SJSA1 (cell line): ENCODE data around the gene NKTR. TPM values are rescaled to one million over a fixed set of nuclear protein-coding genes. Genes with fewer than 3 reads are reported as not detected.

Experiments used
- DNase-seq, 2 experiments: peaks; one replicate each; pipeline ENCODE4 v3.0.0-alpha.2; 2015 to 2020; ENCODE audit warnings: low spot score in 2 of 2, low read depth in 1 of 2
- H3K27ac ChIP-seq: fragments of 250-450 bp; sonication (Bioruptor Pico); 2 replicates; pipeline ENCODE4 v1.5.1; 2020; ENCODE audit warnings: mild to moderate bottlenecking, moderate library complexity
- H3K27me3 ChIP-seq: fragments of 250-450 bp; sonication (Bioruptor Pico); replicated peaks from 2 replicates; pipeline ENCODE4 v1.5.1; 2020; ENCODE audit warnings: mild to moderate bottlenecking, moderate library complexity
- H3K36me3 ChIP-seq: fragments of 250-450 bp; sonication (Bioruptor Pico); 2 replicates; pipeline ENCODE4 v1.5.1; 2020; ENCODE audit warnings: mild to moderate bottlenecking
- H3K4me1 ChIP-seq: fragments of 250-450 bp; sonication (Bioruptor Pico); replicated peaks from 2 replicates; pipeline ENCODE4 v1.6.1; 2021; ENCODE audit warnings: mild to moderate bottlenecking
- H3K4me3 ChIP-seq: fragments of 250-450 bp; sonication (Bioruptor Pico); 2 replicates; pipeline ENCODE4 v1.5.1; 2020; ENCODE audit warnings: mild to moderate bottlenecking
- H3K9me3 ChIP-seq: fragments of 250-450 bp; sonication (Bioruptor Pico); replicated peaks from 2 replicates; pipeline ENCODE4 v1.5.1; 2020; ENCODE audit warnings: mild to moderate bottlenecking
- total RNA-seq: library from RNA; depleted of rRNA; stranded (reverse); fragments of >200 nt; shearing (Covaris generic); gene quantifications from 2 replicates; pipeline ENCODE4 v1.2.3, GENCODE V29; 2014

The NKTR gene
- total RNA-seq, 1 experiment from 2014 or later, result 33.7 TPM

DNA sequence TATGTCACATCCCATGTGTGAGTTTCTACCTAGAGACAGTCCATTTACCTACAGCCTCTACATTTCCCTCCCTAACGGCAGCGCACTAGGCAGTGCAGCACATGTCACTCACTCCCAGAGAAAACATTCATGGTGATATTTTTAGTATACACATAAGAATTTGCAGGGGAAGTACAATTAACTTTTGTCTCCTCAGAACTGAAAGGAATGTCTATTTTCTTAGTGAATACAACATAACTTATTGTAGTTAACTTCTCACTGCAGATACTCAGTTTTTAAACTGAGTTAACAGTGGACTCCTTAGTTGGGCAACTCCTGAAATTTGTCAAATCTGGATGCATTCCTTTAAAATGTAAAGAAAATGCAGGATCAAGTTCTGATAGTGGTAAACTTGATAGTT, 48.5 kb downstream of the NKTR start:
- Histone ChIP-seq H3K4me1 (peaks cover 38% of the 10 kb centered on the region), H3K4me3 (no peak overlapping the region), H3K27ac (no peak overlapping the region), H3K27me3 (no peaks in the 10 kb centered on the region), H3K36me3 (peaks cover 64% of the 10 kb centered on the region), H3K9me3 (no peaks in the 10 kb centered on the region)
- DNase-seq, result no peak

DNA sequence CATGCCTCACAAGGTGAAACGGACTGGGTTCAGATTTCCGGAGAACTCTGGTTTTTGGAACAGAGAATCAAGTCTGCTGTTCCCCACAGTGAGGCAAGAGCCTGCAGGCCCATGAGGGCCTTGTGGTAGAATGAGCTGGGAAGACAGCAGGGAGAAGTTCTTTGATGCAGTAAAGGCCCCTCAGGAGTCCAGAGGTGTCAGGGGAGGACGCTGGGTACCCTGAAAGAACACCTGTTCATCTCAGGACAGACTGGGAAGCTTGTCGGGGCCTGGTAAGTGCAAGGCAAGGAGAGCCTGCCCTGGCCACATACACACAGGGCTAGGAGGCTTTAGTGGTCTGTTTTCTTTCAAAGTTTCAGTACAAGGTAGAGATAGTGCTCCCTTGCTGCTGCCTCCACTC, 49.3 kb downstream of the NKTR start:
- Histone ChIP-seq H3K9me3 (no peaks in the 10 kb centered on the region), H3K4me1 (peaks cover 42% of the 10 kb centered on the region), H3K4me3 (no peak overlapping the region), H3K27me3 (no peaks in the 10 kb centered on the region), H3K27ac (no peak overlapping the region), H3K36me3 (peaks cover 59% of the 10 kb centered on the region)
- no peak for DNase-seq

DNA sequence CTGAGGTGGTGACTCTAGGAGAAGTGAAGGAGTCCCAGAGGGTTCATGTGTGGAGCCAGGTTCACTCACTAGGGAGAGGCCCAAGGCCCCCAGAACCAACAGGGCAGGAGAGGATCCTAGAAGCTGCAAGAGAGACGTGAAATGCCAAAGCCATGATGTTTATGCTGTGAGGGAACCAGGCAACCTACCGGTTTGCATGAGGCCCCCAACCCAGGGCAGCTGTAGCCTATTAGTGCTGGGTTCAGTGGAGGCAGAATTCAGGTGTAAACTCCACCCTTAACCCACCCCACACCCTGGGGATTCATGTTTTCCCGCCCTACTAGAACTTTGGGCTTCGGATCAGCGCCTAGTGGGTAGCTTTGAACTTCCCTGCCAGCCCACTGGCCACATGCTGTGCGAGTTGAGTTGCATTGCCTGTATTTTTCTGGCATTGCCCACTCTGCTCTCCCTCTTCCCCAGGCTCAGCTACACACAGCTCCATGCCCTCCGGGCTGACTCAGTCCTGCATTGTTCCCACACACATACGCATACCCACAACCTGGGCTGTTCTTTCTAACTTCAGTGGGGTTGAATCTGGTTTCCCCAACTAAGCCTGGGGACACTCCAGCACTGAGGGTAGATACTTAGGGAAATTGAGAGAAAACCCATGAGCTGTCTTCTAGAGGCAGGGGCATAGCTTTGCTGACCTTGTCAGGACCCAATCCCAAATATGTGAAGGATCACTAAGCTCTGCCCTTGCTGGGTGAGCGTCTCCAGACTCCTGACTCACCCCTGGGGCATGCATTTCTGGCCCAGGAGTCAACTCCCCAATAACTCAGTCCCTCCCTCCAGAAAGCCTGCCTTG, 51.0 kb downstream of the NKTR start:
- peak overlapping the region; percentile 76 for H3K27ac ChIP-seq
- peaks cover 55% of the 10 kb centered on the region for H3K4me1 ChIP-seq
- DNase-seq, result peak; percentile 73 to 77
- H3K4me3 ChIP-seq, result no peak overlapping the region
- H3K9me3 ChIP-seq, result no peaks in the 10 kb centered on the region
- H3K36me3 ChIP-seq, result peaks cover 43% of the 10 kb centered on the region
- H3K27me3 ChIP-seq, result no peaks in the 10 kb centered on the region

DNA sequence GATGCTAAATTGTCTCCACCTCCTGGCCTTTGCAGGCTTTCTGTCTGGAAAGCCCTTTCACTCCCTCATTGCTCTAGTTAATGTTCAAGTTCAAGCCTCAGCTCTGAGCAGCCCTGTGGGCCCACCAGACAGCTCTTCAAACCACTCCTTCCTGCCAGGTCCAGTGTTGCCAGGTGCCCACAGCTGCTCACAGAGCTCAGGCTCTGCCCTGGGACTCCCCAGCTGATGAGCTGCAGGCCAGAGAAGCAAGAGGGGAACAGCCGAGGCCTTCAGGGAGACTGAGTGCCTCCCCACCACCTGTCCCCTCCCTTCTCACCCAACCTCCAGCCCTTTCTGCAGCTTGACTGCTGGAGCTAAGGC, 51.7 kb downstream of the NKTR start:
- Histone ChIP-seq H3K27me3 (no peaks in the 10 kb centered on the region), H3K4me3 (no peak overlapping the region), H3K27ac (peak overlapping the region; percentile 76), H3K4me1 (peaks cover 55% of the 10 kb centered on the region), H3K9me3 (no peaks in the 10 kb centered on the region), H3K36me3 (peaks cover 37% of the 10 kb centered on the region)
- no peak for DNase-seq

DNA sequence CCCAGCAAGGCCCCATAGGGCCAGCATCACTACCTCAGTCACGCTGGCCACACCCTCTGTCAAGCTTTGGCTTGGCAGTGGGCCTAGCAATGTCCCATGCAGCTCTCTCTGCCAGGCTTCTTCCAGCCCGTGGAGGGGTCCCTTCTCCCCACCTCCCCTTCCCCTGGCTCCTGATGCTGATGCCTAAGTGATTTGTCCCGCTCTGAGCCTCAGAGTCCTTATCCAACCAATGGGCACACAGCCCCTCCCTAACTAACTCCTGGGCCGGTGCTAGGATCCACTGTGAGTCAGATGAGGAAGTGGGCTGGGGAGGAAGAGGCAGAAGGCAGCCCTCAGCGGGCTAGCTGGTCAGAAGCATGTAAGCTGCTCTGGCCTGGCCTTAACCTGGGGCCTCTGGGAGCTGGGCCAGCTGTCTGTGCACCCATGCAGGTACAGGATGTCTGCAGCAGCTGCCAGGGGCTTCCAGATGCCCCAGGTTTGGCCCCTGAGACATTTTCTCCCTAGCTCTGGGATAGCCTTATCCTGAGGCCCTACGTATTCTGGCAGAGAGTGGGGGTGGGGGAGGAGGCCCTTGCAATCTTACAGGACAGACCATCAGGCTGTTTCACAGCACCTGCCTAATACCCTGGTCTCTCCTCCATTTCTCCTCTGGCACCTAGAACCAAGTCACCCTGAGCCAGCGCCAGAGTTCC, 52.3 kb downstream of the NKTR start:
- H3K9me3 ChIP-seq, result no peaks in the 10 kb centered on the region
- H3K27me3 ChIP-seq, result no peaks in the 10 kb centered on the region
- H3K4me3 ChIP-seq, result peak overlapping the region; percentile 74; the same call in 1 of the 2 replicates
- peaks cover 55% of the 10 kb centered on the region for H3K4me1 ChIP-seq
- H3K36me3 ChIP-seq, result peaks cover 31% of the 10 kb centered on the region
- peak overlapping the region; percentile 76 for H3K27ac ChIP-seq
- DNase-seq, result peak; percentile 60 to 67

DNA sequence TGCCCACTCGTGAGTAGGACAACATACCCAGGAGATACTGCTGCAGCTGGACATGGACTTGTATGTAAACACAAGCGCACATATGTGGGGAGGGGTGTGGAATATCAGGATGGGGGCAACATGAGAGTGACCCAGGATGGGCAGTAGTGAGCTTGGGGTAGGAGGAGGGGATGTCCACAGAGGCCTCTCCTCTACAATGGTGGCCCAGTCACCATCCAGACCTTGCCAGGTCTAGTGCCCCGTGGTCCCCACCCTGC, 52.7 kb downstream of the NKTR start:
- no peak overlapping the region for H3K27ac ChIP-seq
- DNase-seq, result no peak
- H3K27me3 ChIP-seq, result no peaks in the 10 kb centered on the region
- peak overlapping the region; percentile 74 for H3K4me3 ChIP-seq
- peaks cover 27% of the 10 kb centered on the region for H3K36me3 ChIP-seq
- H3K4me1 ChIP-seq, result peaks cover 55% of the 10 kb centered on the region
- no peaks in the 10 kb centered on the region for H3K9me3 ChIP-seq

DNA sequence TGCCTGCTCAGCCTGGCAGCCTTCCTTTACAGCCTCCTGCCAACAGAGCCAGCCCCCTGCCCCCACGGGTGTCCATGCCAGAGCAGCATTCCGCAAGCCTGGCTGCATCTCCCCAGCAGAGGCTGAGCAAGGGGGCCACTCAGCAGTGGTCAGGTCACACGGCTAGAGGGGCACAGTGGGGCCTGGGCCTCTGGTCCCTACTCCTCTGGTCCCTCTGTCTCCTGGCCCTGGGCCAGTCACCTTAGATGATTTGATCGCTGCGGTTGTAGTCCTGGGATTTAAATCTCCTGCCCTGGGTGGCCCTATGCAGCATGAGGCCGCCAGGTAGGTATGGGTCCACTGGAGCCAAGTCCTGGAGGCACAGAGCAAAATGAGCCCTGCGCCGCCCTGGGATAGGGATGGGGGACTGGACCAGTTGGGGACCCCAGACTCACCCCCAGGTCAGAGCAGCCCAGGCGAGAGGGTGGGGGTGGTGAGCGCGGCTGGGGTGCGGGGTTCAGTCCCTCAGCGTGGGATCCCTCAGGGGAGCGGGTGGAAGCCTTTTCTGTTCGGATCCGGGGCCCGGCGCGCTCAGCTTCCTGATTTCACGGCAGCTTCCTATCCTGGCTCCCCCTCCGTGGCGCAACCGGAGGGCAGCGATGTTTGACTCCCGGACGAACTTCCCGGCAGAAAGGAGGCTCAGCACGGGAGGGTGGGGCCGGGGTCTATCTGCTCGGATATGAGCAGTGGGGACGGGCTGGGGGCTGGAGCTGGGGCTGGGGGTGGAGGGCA, 53.3 kb downstream of the NKTR start, which contains the start of gene ZBTB47:
ZBTB47 (plus strand) TSS at position 138 of the 771 bp plus-strand sequence. CDS start 4,659 bp downstream, outside the sequence.
- H3K27ac ChIP-seq, result peak within 1 kb of the TSS; percentile 76
- peaks cover 27% of the 10 kb centered on the region for H3K36me3 ChIP-seq
- DNase-seq, result peak in 1 of 2 experiments; percentile 15
- peaks cover 55% of the 10 kb centered on the region for H3K4me1 ChIP-seq
- H3K27me3 ChIP-seq, result no peaks in the 10 kb centered on the region
- peak within 1 kb of the TSS; percentile 74 for H3K4me3 ChIP-seq
- H3K9me3 ChIP-seq, result no peaks in the 10 kb centered on the region

DNA sequence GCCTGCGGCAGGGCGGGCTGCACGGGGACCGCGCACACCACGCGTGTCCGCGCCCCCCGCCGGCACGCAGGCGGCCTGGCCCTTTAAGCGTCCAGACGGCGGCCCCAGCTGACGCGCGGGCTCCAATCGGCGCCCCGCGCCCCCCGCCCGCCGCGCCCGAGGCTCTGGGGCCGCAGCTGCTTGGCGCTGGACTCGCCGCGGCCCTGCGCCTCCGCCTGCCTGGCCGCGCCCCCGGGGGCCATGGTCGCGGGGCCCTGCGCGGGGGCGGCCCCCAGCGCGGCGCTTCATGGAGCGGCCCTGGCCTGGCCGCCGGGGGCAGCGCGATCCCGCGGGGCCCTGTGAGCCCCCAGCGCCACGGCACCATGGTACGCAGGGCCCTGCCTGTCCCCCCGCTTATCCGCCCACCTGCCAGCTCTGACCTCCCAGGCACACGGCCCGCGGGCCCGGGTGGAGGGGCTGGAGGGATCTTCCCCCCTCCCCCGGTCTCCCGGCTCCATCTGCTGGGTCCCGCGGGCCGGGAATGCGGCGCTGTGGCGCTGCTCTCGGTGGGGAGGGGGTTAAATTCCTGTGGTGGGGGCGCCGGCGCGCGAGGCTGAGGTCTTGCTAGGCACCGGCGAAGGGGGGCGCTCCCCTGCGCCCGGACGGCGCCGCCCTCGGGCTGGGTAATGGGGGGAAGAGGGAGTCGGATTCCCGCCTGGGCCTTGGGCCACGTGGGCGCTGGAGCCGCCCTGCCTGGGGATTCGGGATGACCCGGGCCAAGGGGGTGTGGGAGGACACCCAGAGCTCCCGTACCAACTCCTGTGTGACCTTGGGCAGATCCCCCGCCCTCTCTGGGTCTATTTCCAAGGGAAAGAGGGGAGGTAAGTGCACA, 54.1 kb downstream of the NKTR start:
- Histone ChIP-seq H3K27me3 (no peaks in the 10 kb centered on the region), H3K4me3 (peak overlapping the region; percentile 74), H3K4me1 (peaks cover 55% of the 10 kb centered on the region), H3K27ac (peak overlapping the region; percentile 73), H3K36me3 (peaks cover 21% of the 10 kb centered on the region), H3K9me3 (no peaks in the 10 kb centered on the region)
- DNase-seq, result peak; percentile 49 to 63

DNA sequence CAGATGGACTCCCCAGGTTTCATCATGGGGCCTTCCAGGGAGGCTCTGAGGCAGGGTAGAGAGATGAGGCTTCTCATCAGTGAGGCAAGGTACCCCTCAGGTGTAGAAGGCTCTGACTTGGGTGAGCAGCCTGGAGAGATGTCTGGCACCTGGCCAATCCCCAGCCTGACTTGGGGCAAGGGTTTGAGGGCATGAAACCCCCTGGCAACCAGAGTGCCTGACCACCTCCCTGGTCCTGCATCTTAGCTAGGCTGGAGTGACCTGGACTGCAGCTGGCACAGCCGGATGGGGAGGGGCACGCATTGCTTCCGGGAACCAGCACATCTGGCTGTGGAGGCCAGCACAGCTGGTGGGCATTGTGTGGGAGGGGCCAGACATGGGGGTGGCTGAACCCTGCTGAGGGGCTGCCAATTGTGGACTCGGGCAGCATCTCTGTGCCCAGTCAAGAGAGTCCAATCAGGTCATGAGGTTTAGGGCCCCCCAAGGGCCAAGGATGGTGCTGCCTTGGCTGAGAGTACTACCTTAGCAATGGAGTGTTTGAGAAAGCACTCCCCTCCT, 54.9 kb downstream of the NKTR start:
- DNase-seq, result peak in 1 of 2 experiments; percentile 14
- peaks cover 53% of the 10 kb centered on the region for H3K4me1 ChIP-seq
- peak overlapping the region; percentile 73; the same call in 1 of the 2 replicates for H3K27ac ChIP-seq

DNA sequence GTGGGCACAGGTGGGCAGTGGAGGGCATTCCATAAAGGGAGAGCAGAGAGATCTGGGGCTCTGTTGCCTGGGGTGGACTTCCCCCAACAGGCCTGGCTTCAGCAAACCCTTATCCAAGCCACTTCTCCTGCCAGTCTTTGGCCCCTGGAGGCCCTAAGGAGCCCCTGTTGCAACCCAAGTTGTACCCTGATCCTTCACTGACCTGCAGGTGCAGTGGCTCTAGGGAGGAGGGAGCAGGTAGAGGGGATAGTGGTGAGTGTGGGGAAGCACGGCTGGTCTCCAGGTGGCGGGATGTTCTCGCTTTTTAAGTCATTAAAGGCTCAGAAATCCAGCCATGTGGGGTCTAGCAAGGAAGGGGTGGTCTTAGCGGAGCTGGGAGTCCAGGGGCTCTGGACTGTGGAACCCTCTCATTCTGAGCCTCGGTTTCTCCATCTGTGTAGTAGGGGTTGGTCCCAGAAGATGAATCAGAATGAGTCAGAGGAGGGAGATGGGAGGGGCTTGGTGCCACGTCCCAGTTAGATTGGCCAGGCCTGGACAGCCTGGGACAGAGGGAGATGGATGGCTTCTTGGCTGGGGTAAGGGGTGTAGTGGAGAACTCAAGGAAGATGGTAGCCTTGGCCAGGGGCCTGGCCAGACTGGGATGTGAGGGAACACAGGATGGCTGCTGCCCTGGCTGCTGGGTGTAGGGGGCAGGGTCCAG, 55.6 kb downstream of the NKTR start:
- Histone ChIP-seq H3K27me3 (no peaks in the 10 kb centered on the region), H3K4me3 (no peak overlapping the region), H3K4me1 (peaks cover 46% of the 10 kb centered on the region), H3K27ac (no peak overlapping the region), H3K36me3 (peaks cover 11% of the 10 kb centered on the region; the same call in 1 of the 2 replicates), H3K9me3 (no peaks in the 10 kb centered on the region)
- peak in 1 of 2 experiments; percentile 22 for DNase-seq

More for the DNA sequence above, 54.9 kb downstream of the NKTR start:
- Histone ChIP-seq H3K27me3 (no peaks in the 10 kb centered on the region), H3K36me3 (peaks cover 13% of the 10 kb centered on the region), H3K4me3 (peak overlapping the region; percentile 74), H3K9me3 (no peaks in the 10 kb centered on the region)

DNA sequence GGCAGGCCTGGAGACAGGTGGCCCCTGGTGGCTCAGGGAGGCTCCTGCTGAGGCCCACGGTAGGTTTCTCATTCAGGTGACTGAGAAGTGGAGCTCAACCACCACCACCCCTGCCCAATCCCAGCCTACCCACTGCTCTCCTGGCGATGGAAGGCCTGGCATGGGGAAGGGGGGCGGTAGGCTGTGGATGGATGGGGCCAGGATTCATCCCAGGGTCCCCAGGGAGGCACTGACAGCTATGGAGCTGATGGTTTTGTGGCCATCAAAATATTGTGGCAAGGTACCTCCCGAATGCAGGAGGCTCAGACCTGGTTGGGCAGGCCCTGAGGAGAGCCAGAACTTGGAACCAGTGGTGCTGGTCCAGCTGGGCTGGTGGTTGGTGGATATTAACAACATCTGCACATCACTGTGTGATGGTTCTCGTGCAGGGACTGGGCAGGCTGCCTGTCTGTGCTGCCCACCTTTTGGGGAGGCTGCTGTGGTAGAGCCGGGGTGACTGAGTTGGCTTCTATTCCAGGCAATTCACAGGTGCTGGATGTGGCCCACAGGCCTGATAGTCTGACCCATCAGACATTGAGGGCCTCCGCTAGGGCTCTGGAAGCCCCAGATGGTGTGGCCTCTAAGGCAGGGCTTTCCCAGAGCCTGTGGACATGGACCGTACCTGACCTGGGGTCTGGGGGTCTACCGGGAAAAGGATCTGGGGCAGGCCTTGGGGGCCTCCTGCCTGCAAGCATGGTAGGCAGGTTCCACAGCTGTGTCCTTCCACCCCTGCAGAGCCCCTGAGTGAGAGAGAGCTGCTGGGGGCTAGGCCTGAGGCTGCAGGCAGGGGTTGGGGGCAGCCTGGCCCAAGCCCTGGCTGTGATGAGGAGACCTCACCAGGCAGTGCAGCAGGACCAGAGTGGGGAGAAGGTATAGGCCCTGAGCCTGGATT, 56.5 kb downstream of the NKTR start:
- Histone ChIP-seq H3K27ac (no peak overlapping the region), H3K27me3 (no peaks in the 10 kb centered on the region), H3K36me3 (peaks cover 11% of the 10 kb centered on the region; the same call in 1 of the 2 replicates), H3K9me3 (no peaks in the 10 kb centered on the region), H3K4me3 (no peak overlapping the region), H3K4me1 (peaks cover 38% of the 10 kb centered on the region)
- no peak for DNase-seq
